ENCODE measurements around the gene CADM2. TPM values are rescaled to one million over a fixed set of nuclear protein-coding genes. Genes with fewer than 3 reads are reported as not detected.

CADM2 gene
- total RNA-seq, 6 donors from 2014 or later = under 0.01 to 4.6 (median 1.2) TPM

DNA sequence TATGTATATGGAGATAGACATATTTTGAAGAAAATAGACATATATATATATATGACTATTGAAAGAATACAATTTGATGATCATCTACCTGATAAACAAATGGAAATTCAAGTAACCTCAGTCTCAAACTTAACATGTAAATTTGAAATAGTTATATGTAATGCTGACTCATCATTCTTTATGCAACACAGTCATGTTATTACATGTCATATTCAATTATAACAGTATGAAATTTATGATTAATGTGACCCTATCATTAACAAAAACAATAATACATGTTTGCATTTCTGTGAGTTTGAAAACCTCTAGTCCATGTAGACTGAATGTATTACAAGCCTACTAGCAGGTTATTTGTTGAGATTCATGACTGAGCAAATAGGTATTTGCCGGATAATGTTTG lies 204.1 kb downstream of the CADM2 start:
- ATAC-seq (ENCODE audit: low FRiP score in 2 of 2) = no peak
- DNase-seq = no peak
- TF ChIP-seq, protein P1, sequence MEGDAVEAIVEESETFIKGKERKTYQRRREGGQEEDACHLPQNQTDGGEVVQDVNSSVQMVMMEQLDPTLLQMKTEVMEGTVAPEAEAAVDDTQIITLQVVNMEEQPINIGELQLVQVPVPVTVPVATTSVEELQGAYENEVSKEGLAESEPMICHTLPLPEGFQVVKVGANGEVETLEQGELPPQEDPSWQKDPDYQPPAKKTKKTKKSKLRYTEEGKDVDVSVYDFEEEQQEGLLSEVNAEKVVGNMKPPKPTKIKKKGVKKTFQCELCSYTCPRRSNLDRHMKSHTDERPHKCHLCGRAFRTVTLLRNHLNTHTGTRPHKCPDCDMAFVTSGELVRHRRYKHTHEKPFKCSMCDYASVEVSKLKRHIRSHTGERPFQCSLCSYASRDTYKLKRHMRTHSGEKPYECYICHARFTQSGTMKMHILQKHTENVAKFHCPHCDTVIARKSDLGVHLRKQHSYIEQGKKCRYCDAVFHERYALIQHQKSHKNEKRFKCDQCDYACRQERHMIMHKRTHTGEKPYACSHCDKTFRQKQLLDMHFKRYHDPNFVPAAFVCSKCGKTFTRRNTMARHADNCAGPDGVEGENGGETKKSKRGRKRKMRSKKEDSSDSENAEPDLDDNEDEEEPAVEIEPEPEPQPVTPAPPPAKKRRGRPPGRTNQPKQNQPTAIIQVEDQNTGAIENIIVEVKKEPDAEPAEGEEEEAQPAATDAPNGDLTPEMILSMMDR (IDR thresholded peaks at IDR 0.05) = no peak
- no peak for TF ChIP-seq EP300 (IDR thresholded peaks at IDR 0.05)
- Histone ChIP-seq H3K9me3 (no peaks in the 10 kb centered on the region), H3K36me3 (no peaks in the 10 kb centered on the region), H3K4me3 (no peak overlapping the region), H3K27ac (no peak overlapping the region), H3K27me3 (no peaks in the 10 kb centered on the region), H3K4me1 (no peaks in the 10 kb centered on the region)
- WGBS, 2 donors = 85 to 87% methylated on average over 1 of the region's 1 CpG

DNA sequence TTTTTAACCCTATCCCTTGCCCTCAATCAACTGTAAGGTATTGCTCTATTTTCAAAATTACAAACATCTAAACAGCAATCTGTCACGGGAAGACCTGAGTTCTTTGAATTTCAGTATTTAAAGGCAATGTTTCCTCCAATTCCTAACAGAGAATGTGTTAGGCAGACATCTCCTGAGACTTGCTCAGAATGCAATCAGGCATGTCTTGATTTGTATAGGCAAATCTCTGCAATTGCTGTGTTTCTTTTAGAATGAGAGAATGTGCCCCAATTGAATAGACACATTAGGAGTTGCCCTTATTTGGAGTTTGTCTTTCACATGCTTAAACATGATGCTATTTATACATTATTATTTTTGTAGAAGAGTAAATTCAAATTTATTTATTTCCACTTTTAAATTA lies 205.6 kb downstream of the CADM2 start:
- 65 to 73% methylated on average over 1 of the region's 1 CpG for WGBS, 2 donors
- H3K4me1 ChIP-seq = no peaks in the 10 kb centered on the region
- H3K4me3 ChIP-seq = no peak overlapping the region
- no peaks in the 10 kb centered on the region for H3K9me3 ChIP-seq
- no peak overlapping the region for H3K27ac ChIP-seq
- TF ChIP-seq POLR2AphosphoS5 (IDR thresholded peaks at IDR 0.05) (no peak), EP300 (IDR thresholded peaks at IDR 0.05) (no peak), POLR2A (IDR thresholded peaks at IDR 0.05) (no peak)
- TF ChIP-seq, protein P1 (IDR thresholded peaks at IDR 0.05) = no peak
- H3K27me3 ChIP-seq = no peaks in the 10 kb centered on the region
- H3K36me3 ChIP-seq = no peaks in the 10 kb centered on the region
- ATAC-seq (ENCODE audit: low FRiP score in 2 of 2) (no peak), DNase-seq (no peak)

DNA sequence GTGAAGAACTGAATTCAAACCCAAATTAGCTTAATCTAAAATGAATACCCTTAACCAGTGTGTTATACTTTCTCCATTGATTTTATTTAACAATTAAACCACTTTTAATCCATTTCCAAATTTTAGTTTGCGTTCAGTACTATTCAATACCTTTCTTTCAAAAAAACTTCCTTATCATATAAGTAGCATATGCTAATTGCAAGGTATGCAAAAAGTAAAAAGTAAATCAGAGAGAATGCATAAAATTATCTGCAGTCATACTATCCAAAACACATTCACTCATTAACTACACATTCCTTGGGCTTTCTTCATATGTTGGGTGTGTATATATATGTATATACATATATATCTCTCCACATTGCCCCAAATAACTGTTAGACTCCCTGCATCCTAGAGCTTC lies 208.8 kb downstream of the CADM2 start:
- H3K27ac ChIP-seq = no peak overlapping the region
- no peaks in the 10 kb centered on the region for H3K36me3 ChIP-seq
- H3K4me1 ChIP-seq = no peaks in the 10 kb centered on the region
- H3K27me3 ChIP-seq = no peaks in the 10 kb centered on the region
- no peak overlapping the region for H3K4me3 ChIP-seq
- no peaks in the 10 kb centered on the region for H3K9me3 ChIP-seq
- DNase-seq (no peak), ATAC-seq (ENCODE audit: low FRiP score in 2 of 2) (no peak)
- WGBS, 2 donors = 93% methylated on average over 1 of the region's 1 CpG
- TF ChIP-seq POLR2A (IDR thresholded peaks at IDR 0.05) = no peak
- TF ChIP-seq EP300 (IDR thresholded peaks at IDR 0.05) = no peak
- TF ChIP-seq POLR2AphosphoS5 (IDR thresholded peaks at IDR 0.05) = no peak
- TF ChIP-seq, protein P1 (IDR thresholded peaks at IDR 0.05) = no peak

DNA sequence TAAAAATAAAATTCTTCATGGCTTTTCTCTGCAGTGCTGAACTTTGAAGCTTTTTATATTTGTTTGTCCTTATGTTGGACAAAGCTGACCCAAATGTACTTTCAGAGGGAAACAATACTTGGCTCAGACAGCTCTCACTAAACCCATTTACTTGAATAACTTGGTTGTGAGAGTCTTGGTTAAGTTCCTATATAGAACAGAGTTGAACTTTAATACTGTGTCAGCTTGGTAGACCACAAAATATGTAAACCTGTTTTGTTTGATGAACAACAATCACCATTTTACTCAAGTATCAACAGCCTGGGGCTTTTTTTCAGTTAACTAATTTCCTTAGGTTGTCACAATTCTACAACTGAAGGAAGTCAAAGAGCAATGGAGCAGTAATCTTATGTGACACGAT lies 211.9 kb downstream of the CADM2 start:
- TF ChIP-seq POLR2A (IDR thresholded peaks at IDR 0.05) (no peak), POLR2AphosphoS5 (IDR thresholded peaks at IDR 0.05) (no peak), EP300 (IDR thresholded peaks at IDR 0.05) (no peak)
- TF ChIP-seq, protein P1 (IDR thresholded peaks at IDR 0.05) = no peak
- Histone ChIP-seq H3K4me3 (no peak overlapping the region), H3K27me3 (no peaks in the 10 kb centered on the region), H3K4me1 (no peaks in the 10 kb centered on the region), H3K27ac (no peak overlapping the region), H3K9me3 (no peaks in the 10 kb centered on the region), H3K36me3 (no peaks in the 10 kb centered on the region)
- no peak for ATAC-seq (ENCODE audit: low FRiP score in 2 of 2)
- WGBS, 2 donors = 67 to 68% methylated on average over 1 of the region's 1 CpG
- no peak for DNase-seq

DNA sequence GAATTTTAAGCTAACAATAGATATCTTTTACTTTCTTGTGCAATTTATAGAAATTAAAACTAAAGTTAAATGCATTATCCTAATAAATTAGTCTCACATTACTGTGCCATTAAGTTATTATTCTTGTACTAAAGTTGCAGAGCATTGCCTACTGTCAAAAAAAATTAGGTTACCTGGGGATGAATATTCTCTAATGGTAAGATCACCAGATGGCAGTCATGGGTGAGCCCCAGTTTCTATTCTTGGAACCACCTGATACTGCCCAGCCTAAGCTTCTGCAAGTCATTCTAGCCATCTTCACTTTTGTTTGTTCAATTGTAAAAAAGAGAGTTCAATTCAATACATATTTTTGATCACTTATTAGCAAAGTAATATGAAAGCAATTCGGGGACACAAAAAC lies 213.2 kb downstream of the CADM2 start:
- H3K27ac ChIP-seq = no peak overlapping the region
- no peak for ATAC-seq (ENCODE audit: low FRiP score in 2 of 2)
- no peaks in the 10 kb centered on the region for H3K4me1 ChIP-seq
- no peaks in the 10 kb centered on the region for H3K27me3 ChIP-seq
- no peaks in the 10 kb centered on the region for H3K9me3 ChIP-seq
- no peak overlapping the region for H3K4me3 ChIP-seq
- H3K36me3 ChIP-seq = no peaks in the 10 kb centered on the region
- TF ChIP-seq POLR2A (IDR thresholded peaks at IDR 0.05) (no peak), POLR2AphosphoS5 (IDR thresholded peaks at IDR 0.05) (no peak), EP300 (IDR thresholded peaks at IDR 0.05) (no peak)
- TF ChIP-seq, protein P1 (IDR thresholded peaks at IDR 0.05) = no peak
- DNase-seq = no peak
- WGBS, 2 donors = 88 to 95% methylated on average over 1 of the region's 1 CpG

All from upper lobe of left lung (tissue), 6 donors.